HG03097 (cell line): ENCODE results near the gene MBP.

Source experiments
- ATAC-seq: cut with Tn5 transposase; IDR thresholded peaks from one replicate; pipeline ENCODE4 v1.9.1; 2021; ENCODE audit not compliant: unreplicated experiment, low FRiP score

The MBP gene

GRCh38 chr18:77116201-77117080, 16.1 kb downstream of the MBP start:
- no peak for ATAC-seq

GRCh38 chr18:77115192-77115953, 17.2 kb downstream of the MBP start:
- ATAC-seq, result no peak

GRCh38 chr18:77114415-77115191, 18.0 kb downstream of the MBP start:
- ATAC-seq, result peak; percentile 90

- no peak for ATAC-seq
Measured at GRCh38 chr18:77114152-77114414, 18.5 kb downstream of the MBP start.

GRCh38 chr18:77113361-77114151, 19.0 kb downstream of the MBP start:
- no peak for ATAC-seq

- ATAC-seq, result no peak
Measured at GRCh38 chr18:77112747-77113092, 19.9 kb downstream of the MBP start.

- no peak for ATAC-seq
Measured at GRCh38 chr18:77111951-77112746, 20.4 kb downstream of the MBP start.

- ATAC-seq, result no peak
Measured at GRCh38 chr18:77111449-77111848, 21.1 kb downstream of the MBP start.

- ATAC-seq, result no peak
Measured at GRCh38 chr18:77110936-77111335, 21.6 kb downstream of the MBP start.

GRCh38 chr18:77110400-77110799, 22.2 kb downstream of the MBP start:
- ATAC-seq, result no peak

GRCh38 chr18:77109648-77110019, 22.9 kb downstream of the MBP start:
- ATAC-seq, result no peak

- ATAC-seq, result no peak
Measured at GRCh38 chr18:77108821-77109647, 23.5 kb downstream of the MBP start.

- peak; percentile 39 for ATAC-seq
Measured at GRCh38 chr18:77108001-77108692, 24.4 kb downstream of the MBP start.

- ATAC-seq, result no peak
Measured at GRCh38 chr18:77107292-77107691, 25.3 kb downstream of the MBP start.

GRCh38 chr18:77106331-77106730, 26.3 kb downstream of the MBP start:
- no peak for ATAC-seq

- ATAC-seq, result no peak
Measured at GRCh38 chr18:77105680-77106079, 26.9 kb downstream of the MBP start.

GRCh38 chr18:77105028-77105427, 27.6 kb downstream of the MBP start:
- ATAC-seq, result no peak

- no peak for ATAC-seq
Measured at GRCh38 chr18:77103991-77104531, 28.5 kb downstream of the MBP start.
